ENCODE data around the gene KCNJ6. TPM values are rescaled to one million over a fixed set of nuclear protein-coding genes. Genes with fewer than 3 reads are reported as not detected.
A peak's percentile ranks its signal among the peaks of the same experiment; 100 is the strongest.

The KCNJ6 gene
- total RNA-seq, 2 experiments from 2014 or later: not detected

GRCh38 chr21:37642493-37642892, 273.8 kb downstream of the KCNJ6 start:
- Histone ChIP-seq H3K9me2 (ENCODE audit: insufficient read depth, low read length) (no peaks in the 10 kb centered on the region), H3K4me3 (ENCODE audit: low read depth, low read length, poor library complexity, severe bottlenecking) (no peak overlapping the region), H3K9me3 (ENCODE audit: low read length) (no peaks in the 10 kb centered on the region), H3K79me2 (ENCODE audit: insufficient read depth, low read depth, low read length) (no peaks in the 10 kb centered on the region), H2AFZ (ENCODE audit: low read length) (peak overlapping the region; percentile 37; the same call in 1 of the 2 replicates), H4K20me1 (ENCODE audit: insufficient read depth, low read length) (no peaks in the 10 kb centered on the region), H3K27ac (ENCODE audit: low read depth, low read length, poor library complexity, severe bottlenecking) (no peak overlapping the region), H3K4me2 (ENCODE audit: low read length) (no peak overlapping the region), H3K4me1 (ENCODE audit: insufficient read depth, low read length, poor library complexity, severe bottlenecking) (no peaks in the 10 kb centered on the region), H3K36me3 (ENCODE audit: insufficient read depth, low read length) (no peaks in the 10 kb centered on the region)
- peak; percentile 55 for DNase-seq (ENCODE audit: low spot score)
- POLR2A ChIA-PET: no interaction called here
- BruUV-seq (replicated peaks): no TSS peak
- CTCF ChIA-PET (ENCODE audit: unreplicated experiment): no interaction called here
- intact Hi-C loops (cut with micrococcal nuclease; ENCODE audit: unreplicated experiment): no loop called here
- TF ChIP-seq, protein P1, sequence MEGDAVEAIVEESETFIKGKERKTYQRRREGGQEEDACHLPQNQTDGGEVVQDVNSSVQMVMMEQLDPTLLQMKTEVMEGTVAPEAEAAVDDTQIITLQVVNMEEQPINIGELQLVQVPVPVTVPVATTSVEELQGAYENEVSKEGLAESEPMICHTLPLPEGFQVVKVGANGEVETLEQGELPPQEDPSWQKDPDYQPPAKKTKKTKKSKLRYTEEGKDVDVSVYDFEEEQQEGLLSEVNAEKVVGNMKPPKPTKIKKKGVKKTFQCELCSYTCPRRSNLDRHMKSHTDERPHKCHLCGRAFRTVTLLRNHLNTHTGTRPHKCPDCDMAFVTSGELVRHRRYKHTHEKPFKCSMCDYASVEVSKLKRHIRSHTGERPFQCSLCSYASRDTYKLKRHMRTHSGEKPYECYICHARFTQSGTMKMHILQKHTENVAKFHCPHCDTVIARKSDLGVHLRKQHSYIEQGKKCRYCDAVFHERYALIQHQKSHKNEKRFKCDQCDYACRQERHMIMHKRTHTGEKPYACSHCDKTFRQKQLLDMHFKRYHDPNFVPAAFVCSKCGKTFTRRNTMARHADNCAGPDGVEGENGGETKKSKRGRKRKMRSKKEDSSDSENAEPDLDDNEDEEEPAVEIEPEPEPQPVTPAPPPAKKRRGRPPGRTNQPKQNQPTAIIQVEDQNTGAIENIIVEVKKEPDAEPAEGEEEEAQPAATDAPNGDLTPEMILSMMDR (conservative IDR thresholded peaks at IDR 0.05; ENCODE audit: low read length): peak; percentile 76
- no peak for TF ChIP-seq EZH2phosphoT487 (IDR thresholded peaks at IDR 0.05; ENCODE audit: borderline replicate concordance, low read depth, low read length)

DNA sequence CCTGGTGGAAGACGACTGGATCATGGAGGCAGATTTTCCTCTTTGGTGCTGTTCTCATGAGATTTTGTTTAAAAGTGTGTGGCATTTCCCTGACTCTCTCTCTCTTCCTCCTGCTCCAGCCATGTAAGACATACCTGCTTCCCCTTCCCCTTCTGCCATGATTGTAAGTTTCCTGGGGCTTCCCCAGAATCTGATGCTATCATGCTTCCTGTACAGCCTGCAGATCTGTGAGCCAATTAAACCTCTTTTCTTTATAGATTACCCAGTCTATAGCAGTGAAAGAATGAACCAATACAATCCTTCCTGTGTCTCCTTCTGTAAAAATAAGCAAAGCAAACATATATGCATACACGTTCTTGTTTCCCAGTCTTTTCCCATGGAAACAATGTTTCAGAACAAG, 276.5 kb downstream of the KCNJ6 start:
- Histone ChIP-seq H3K9me3 (ENCODE audit: low read length) (no peaks in the 10 kb centered on the region), H3K4me3 (ENCODE audit: low read depth, low read length, poor library complexity, severe bottlenecking) (no peak overlapping the region), H2AFZ (ENCODE audit: low read length) (no peak overlapping the region), H3K27ac (ENCODE audit: low read depth, low read length, poor library complexity, severe bottlenecking) (no peak overlapping the region), H3K79me2 (ENCODE audit: insufficient read depth, low read depth, low read length) (no peaks in the 10 kb centered on the region), H3K4me1 (ENCODE audit: insufficient read depth, low read length, poor library complexity, severe bottlenecking) (no peaks in the 10 kb centered on the region), H4K20me1 (ENCODE audit: insufficient read depth, low read length) (no peaks in the 10 kb centered on the region), H3K4me2 (ENCODE audit: low read length) (no peak overlapping the region), H3K9me2 (ENCODE audit: insufficient read depth, low read length) (no peaks in the 10 kb centered on the region), H3K36me3 (ENCODE audit: insufficient read depth, low read length) (no peaks in the 10 kb centered on the region)
- POLR2A ChIA-PET: no interaction called here
- TF ChIP-seq, protein P1 (conservative IDR thresholded peaks at IDR 0.05; ENCODE audit: low read length): no peak
- TF ChIP-seq EZH2phosphoT487 (IDR thresholded peaks at IDR 0.05; ENCODE audit: borderline replicate concordance, low read depth, low read length): no peak
- intact Hi-C loops (cut with micrococcal nuclease; ENCODE audit: unreplicated experiment): no loop called here
- CTCF ChIA-PET (ENCODE audit: unreplicated experiment): no interaction called here
- no peak for DNase-seq (ENCODE audit: low spot score)
- BruUV-seq (replicated peaks): no TSS peak

DNA sequence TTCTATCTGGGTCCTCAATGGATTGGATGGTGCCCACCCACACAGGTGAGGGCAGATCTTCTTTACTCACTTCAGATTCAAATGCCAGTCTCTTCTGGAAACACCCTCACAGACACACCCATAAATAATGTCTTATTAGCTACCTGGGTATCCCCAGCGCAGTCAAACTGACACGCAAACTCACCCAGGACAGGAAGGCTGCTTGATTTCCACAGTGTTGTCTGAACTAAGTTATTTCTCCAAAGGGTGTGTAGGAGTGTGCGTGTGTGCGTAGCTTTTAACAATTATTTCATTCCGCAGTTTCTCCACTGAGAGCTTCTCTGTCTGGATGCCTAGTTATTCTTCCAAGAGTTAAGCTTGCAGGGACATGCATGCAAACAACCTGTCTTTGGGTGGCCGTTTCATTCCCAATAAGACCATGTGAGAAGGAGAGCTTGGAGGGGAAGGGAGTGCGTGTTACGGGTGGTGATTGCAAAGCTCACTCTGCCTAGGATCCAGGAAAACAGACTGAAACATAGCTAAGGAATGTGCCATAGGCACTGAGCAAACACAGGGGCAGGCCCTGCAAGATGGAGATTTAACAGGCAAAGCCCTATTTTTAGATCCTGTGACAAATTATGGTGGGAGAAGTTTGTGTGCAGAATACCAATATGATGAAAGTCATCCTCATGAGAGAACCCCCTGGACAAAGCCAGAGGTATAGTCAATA, 280.0 kb downstream of the KCNJ6 start:
- Histone ChIP-seq H3K4me2 (ENCODE audit: low read length) (no peak overlapping the region), H3K4me3 (ENCODE audit: low read depth, low read length, poor library complexity, severe bottlenecking) (no peak overlapping the region), H2AFZ (ENCODE audit: low read length) (no peak overlapping the region), H3K36me3 (ENCODE audit: insufficient read depth, low read length) (no peaks in the 10 kb centered on the region), H3K9me3 (ENCODE audit: low read length) (no peaks in the 10 kb centered on the region), H3K79me2 (ENCODE audit: insufficient read depth, low read depth, low read length) (no peaks in the 10 kb centered on the region), H3K27ac (ENCODE audit: low read depth, low read length, poor library complexity, severe bottlenecking) (no peak overlapping the region), H3K4me1 (ENCODE audit: insufficient read depth, low read length, poor library complexity, severe bottlenecking) (no peaks in the 10 kb centered on the region), H3K9me2 (ENCODE audit: insufficient read depth, low read length) (no peaks in the 10 kb centered on the region), H4K20me1 (ENCODE audit: insufficient read depth, low read length) (no peaks in the 10 kb centered on the region)
- no TSS peak for BruUV-seq (replicated peaks)
- CTCF ChIA-PET (ENCODE audit: unreplicated experiment): no interaction called here
- intact Hi-C loops (cut with micrococcal nuclease; ENCODE audit: unreplicated experiment): no loop called here
- DNase-seq (ENCODE audit: low spot score): no peak
- POLR2A ChIA-PET: no interaction called here
- no peak for TF ChIP-seq EZH2phosphoT487 (IDR thresholded peaks at IDR 0.05; ENCODE audit: borderline replicate concordance, low read depth, low read length)
- TF ChIP-seq, protein P1 (conservative IDR thresholded peaks at IDR 0.05; ENCODE audit: low read length): no peak
